Measurements from ENCODE around the gene CYSLTR2. TPM values are rescaled to one million over a fixed set of nuclear protein-coding genes. Genes with fewer than 3 reads are reported as not detected.

The CYSLTR2 gene
- total RNA-seq, 4 donors from 2014 or later: 0.54 to 3.0 (median 1.3) TPM

GRCh38 chr13:48728226-48728625 lies 74.5 kb downstream of the CYSLTR2 start:
- TF ChIP-seq CTCF (IDR thresholded peaks at IDR 0.05): no peak
- no peak for TF ChIP-seq POLR2A (IDR thresholded peaks at IDR 0.05)
- 88 to 95% methylated on average over 2 of the region's 2 CpGs for WGBS, 2 donors
- intact Hi-C loops (cut with DNase I): no loop called here

GRCh38 chr13:48728876-48729275 lies 75.1 kb downstream of the CYSLTR2 start:
- Histone ChIP-seq H3K4me3 (replicated peaks in 1 of 3) (no peak overlapping the region), H3K27me3 (no peaks in the 10 kb centered on the region), H3K4me1 (no peaks in the 10 kb centered on the region), H3K9me3 (no peaks in the 10 kb centered on the region), H3K27ac (no peak overlapping the region), H3K36me3 (no peaks in the 10 kb centered on the region)
- 89 to 91% methylated on average over 4 of the region's 4 CpGs for WGBS, 2 donors
- no peak for TF ChIP-seq POLR2A (IDR thresholded peaks at IDR 0.05)
- TF ChIP-seq CTCF (IDR thresholded peaks at IDR 0.05): no peak
- intact Hi-C loops (cut with DNase I): no loop called here
- no peak for DNase-seq

More at GRCh38 chr13:48728226-48728625, 74.5 kb downstream of the CYSLTR2 start:
- Histone ChIP-seq H3K9me3 (no peaks in the 10 kb centered on the region), H3K27me3 (no peaks in the 10 kb centered on the region), H3K4me1 (no peaks in the 10 kb centered on the region), H3K4me3 (replicated peaks in 1 of 3) (no peak overlapping the region), H3K36me3 (no peaks in the 10 kb centered on the region), H3K27ac (no peak overlapping the region)
- DNase-seq: no peak

GRCh38 chr13:48729856-48730255 lies 76.1 kb downstream of the CYSLTR2 start:
- Histone ChIP-seq H3K4me1 (no peaks in the 10 kb centered on the region), H3K27me3 (no peaks in the 10 kb centered on the region), H3K4me3 (replicated peaks in 1 of 3) (no peak overlapping the region), H3K36me3 (no peaks in the 10 kb centered on the region), H3K27ac (no peak overlapping the region), H3K9me3 (no peaks in the 10 kb centered on the region)
- TF ChIP-seq POLR2A (IDR thresholded peaks at IDR 0.05): no peak
- no peak for TF ChIP-seq CTCF (IDR thresholded peaks at IDR 0.05)
- DNase-seq: no peak
- WGBS, 2 donors: 87 to 92% methylated on average over 4 of the region's 4 CpGs
- intact Hi-C loops (cut with DNase I): loop anchor here (10.0 kb wide), 1 partner anchor 135 kb away; no protein-coding TSS in a partner anchor

DNA sequence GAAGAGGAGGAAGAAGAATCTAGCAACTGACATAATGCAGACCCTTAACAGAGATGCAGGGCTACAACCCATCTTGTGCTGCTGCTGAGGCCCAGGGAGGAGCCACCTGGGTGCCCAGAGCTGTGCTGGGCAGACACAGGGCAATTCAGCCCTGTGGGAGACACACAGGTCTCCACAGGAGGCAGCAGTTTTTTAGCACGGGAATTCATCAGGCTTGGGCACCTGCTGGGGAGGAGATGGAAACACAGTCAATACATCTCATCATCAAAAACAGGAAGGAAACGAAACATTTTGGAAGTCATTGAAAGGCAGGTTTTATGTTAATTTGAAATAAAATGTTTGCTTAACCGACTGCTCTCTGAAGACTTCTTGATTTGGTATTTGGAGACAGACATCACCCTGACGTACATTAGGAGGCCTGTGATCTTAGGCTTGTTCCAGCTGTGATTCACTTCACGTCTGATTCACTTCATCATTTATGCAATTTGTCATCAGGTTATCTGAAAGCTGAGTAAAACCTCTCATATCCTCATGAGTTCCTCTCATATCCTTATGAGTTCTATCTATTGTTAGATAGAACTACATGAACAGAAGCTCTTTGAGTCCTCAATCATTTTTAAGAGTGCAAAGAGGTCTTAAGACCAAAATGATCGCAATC lies 77.4 kb downstream of the CYSLTR2 start:
- no peak overlapping the region for H3K27ac ChIP-seq
- no peaks in the 10 kb centered on the region for H3K4me1 ChIP-seq
- no peaks in the 10 kb centered on the region for H3K36me3 ChIP-seq
- intact Hi-C loops (cut with DNase I): loop anchor here (10.0 kb wide), 1 partner anchor 136 kb away; no protein-coding TSS in a partner anchor
- no peaks in the 10 kb centered on the region for H3K27me3 ChIP-seq
- WGBS, 2 donors: 66 to 82% methylated on average over 6 of the region's 6 CpGs
- no peak overlapping the region for H3K4me3 ChIP-seq (replicated peaks in 1 of 3)
- no peaks in the 10 kb centered on the region for H3K9me3 ChIP-seq
- no peak for DNase-seq
- TF ChIP-seq POLR2A (IDR thresholded peaks at IDR 0.05): no peak
- no peak for TF ChIP-seq CTCF (IDR thresholded peaks at IDR 0.05)

- DNase-seq: peak; percentile 40 to 49
- Histone ChIP-seq H3K27ac (no peak overlapping the region), H3K27me3 (no peaks in the 10 kb centered on the region), H3K9me3 (no peaks in the 10 kb centered on the region), H3K36me3 (no peaks in the 10 kb centered on the region), H3K4me3 (replicated peaks in 1 of 3) (no peak overlapping the region), H3K4me1 (no peaks in the 10 kb centered on the region)
- intact Hi-C loops (cut with DNase I): loop anchor here (10.0 kb wide), 1 partner anchor 137 kb away; no protein-coding TSS in a partner anchor
- TF ChIP-seq POLR2A (IDR thresholded peaks at IDR 0.05) (no peak), CTCF (IDR thresholded peaks at IDR 0.05) (peak; percentile 36 to 76 (median 58))
- WGBS, 2 donors: 38 to 48% methylated on average over 16 of the region's 16 CpGs
Observed at GRCh38 chr13:48731957-48732569, 78.3 kb downstream of the CYSLTR2 start.
